CMK (cell line): ENCODE data around the gene SMAD5.

Experiments used
- DNase-seq: peaks from one replicate; pipeline ENCODE4 v3.0.0-alpha.2; 2010; ENCODE audit warnings: low read depth

Gene SMAD5

GRCh38 chr5:136132557-136133221 lies at the start of gene SMAD5:
TSS of gene SMAD5 (plus strand) at chr5:136132845. CDS start at chr5:136153761, 20,916 bp downstream.
- DNase-seq = peak; percentile 78

- no peak for DNase-seq
Measured at GRCh38 chr5:136084698-136085097, 47.9 kb upstream of the SMAD5 start.

GRCh38 chr5:136086783-136087566 lies 45.7 kb upstream of the SMAD5 start:
- no peak for DNase-seq

- no peak for DNase-seq
Measured at GRCh38 chr5:136087961-136088871, 44.4 kb upstream of the SMAD5 start.

- no peak for DNase-seq
Measured at GRCh38 chr5:136089791-136090190, 42.9 kb upstream of the SMAD5 start.

GRCh38 chr5:136090319-136090718 lies 42.3 kb upstream of the SMAD5 start:
- no peak for DNase-seq

- no peak for DNase-seq
Measured at GRCh38 chr5:136094189-136094912, 38.3 kb upstream of the SMAD5 start.

GRCh38 chr5:136094913-136095641 lies 37.6 kb upstream of the SMAD5 start:
- no peak for DNase-seq

GRCh38 chr5:136098176-136098575 lies 34.5 kb upstream of the SMAD5 start:
- DNase-seq = no peak

GRCh38 chr5:136099870-136100269 lies 32.8 kb upstream of the SMAD5 start:
- no peak for DNase-seq

GRCh38 chr5:136101884-136102283 lies 30.8 kb upstream of the SMAD5 start:
- no peak for DNase-seq

GRCh38 chr5:136103118-136103517 lies 29.5 kb upstream of the SMAD5 start:
- DNase-seq = no peak

GRCh38 chr5:136104306-136104965 lies 28.2 kb upstream of the SMAD5 start:
- no peak for DNase-seq

- no peak for DNase-seq
Measured at GRCh38 chr5:136106351-136107031, 26.2 kb upstream of the SMAD5 start.

- no peak for DNase-seq
Measured at GRCh38 chr5:136108180-136108611, 24.4 kb upstream of the SMAD5 start.

GRCh38 chr5:136108766-136109165 lies 23.9 kb upstream of the SMAD5 start:
- DNase-seq = no peak

GRCh38 chr5:136109453-136110135 lies 23.1 kb upstream of the SMAD5 start:
- no peak for DNase-seq

GRCh38 chr5:136113606-136114005 lies 19.0 kb upstream of the SMAD5 start:
- no peak for DNase-seq

GRCh38 chr5:136114414-136115125 lies 18.1 kb upstream of the SMAD5 start:
- DNase-seq = no peak
